Vagina (tissue), 2 donors: Measurements from ENCODE around the gene CCL23.

ENCODE experiments used
- CTCF ChIP-seq, 3 experiments: fragments of 450-650 bp in 2 of 3; fragments of 200-600 bp in 1 of 3; sonication (generic) in 1 of 3; IDR thresholded peaks; one replicate each; pipeline ENCODE4 v1.5.1; 2017 to 2019; ENCODE audit warnings: antibody characterized with exemption in 3 of 3, mild to moderate bottlenecking in 2 of 3, moderate library complexity in 2 of 3
- POLR2A ChIP-seq, 2 donors: fragments of 450-650 bp; IDR thresholded peaks; one replicate each; pipeline ENCODE4 v1.6.1; 2017; ENCODE audit warnings: antibody characterized with exemption in 2 of 2, mild to moderate bottlenecking in 2 of 2, moderate library complexity in 2 of 2

- no peak for TF ChIP-seq CTCF (IDR thresholded peaks at IDR 0.05)
- no peak for TF ChIP-seq POLR2A (IDR thresholded peaks at IDR 0.05)
These were observed 49.2 kb downstream of the CCL23 start for GRCh38 chr17:35968520-35969054.
